Esophagus squamous epithelium (tissue), 4 donors: ENCODE measurements around the gene FAM241A.

Experiments used
- POLR2A ChIP-seq, 4 donors: fragments of 450-650 bp; IDR thresholded peaks; one replicate each; pipeline ENCODE4 v1.6.1; 2017; ENCODE audit warnings: antibody characterized with exemption in 4 of 4, mild to moderate bottlenecking in 4 of 4, moderate library complexity in 3 of 4
- TF ChIP-seq, protein P1 (sequence below), 6 experiments: fragments of 450-650 bp in 4 of 6; fragments of 200-600 bp in 2 of 6; sonication (generic) in 2 of 6; IDR thresholded peaks; one replicate each; pipeline ENCODE4 v1.5.1; 2016 to 2019; ENCODE audit warnings: antibody characterized with exemption in 6 of 6, mild to moderate bottlenecking in 4 of 6, moderate library complexity in 4 of 6

DNA sequence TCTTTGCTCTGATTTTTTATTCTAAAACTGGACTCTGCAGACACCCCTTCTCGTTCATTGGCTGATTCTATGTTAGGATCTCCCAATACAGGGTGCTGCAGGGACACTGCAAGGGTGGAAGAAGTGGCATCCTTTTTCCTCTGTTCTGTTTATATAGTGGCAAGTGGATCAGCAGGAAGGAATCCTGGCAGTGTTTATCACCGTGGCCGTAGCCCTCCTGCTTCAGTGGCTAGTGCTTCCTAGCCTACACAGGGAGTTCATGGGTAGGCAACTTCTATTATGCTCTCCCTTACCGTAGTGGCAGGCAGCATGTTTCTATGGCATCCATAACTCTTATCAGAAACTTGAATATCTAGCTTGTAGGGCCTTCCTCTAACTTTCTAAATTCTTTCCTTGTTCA lies 79.9 kb downstream of the FAM241A start:
- TF ChIP-seq, protein P1, sequence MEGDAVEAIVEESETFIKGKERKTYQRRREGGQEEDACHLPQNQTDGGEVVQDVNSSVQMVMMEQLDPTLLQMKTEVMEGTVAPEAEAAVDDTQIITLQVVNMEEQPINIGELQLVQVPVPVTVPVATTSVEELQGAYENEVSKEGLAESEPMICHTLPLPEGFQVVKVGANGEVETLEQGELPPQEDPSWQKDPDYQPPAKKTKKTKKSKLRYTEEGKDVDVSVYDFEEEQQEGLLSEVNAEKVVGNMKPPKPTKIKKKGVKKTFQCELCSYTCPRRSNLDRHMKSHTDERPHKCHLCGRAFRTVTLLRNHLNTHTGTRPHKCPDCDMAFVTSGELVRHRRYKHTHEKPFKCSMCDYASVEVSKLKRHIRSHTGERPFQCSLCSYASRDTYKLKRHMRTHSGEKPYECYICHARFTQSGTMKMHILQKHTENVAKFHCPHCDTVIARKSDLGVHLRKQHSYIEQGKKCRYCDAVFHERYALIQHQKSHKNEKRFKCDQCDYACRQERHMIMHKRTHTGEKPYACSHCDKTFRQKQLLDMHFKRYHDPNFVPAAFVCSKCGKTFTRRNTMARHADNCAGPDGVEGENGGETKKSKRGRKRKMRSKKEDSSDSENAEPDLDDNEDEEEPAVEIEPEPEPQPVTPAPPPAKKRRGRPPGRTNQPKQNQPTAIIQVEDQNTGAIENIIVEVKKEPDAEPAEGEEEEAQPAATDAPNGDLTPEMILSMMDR (IDR thresholded peaks at IDR 0.05): no peak
- no peak for TF ChIP-seq POLR2A (IDR thresholded peaks at IDR 0.05)
